ENCODE results near the gene PIGL.

Gene PIGL

GRCh38 chr17:16363749-16364536 lies 146.9 kb downstream of the PIGL start:
- no peaks in the 10 kb centered on the region for H3K9me3 ChIP-seq (ENCODE audit: insufficient read depth, low read length, severe bottlenecking)
- H3K27ac ChIP-seq (ENCODE audit: low read length) = no peak overlapping the region
- no peaks in the 10 kb centered on the region for H3K36me3 ChIP-seq (ENCODE audit: insufficient read depth, low read length)
- H3K9ac ChIP-seq (ENCODE audit: low read depth, low read length) = no peak overlapping the region
- no peaks in the 10 kb centered on the region for H4K20me1 ChIP-seq (ENCODE audit: insufficient read depth, low read length)
- no peak overlapping the region for H3K4me3 ChIP-seq (ENCODE audit: low read depth in 1 of 2, low read length in 2 of 2)
- TF ChIP-seq EZH2 (IDR thresholded peaks at IDR 0.05; ENCODE audit: borderline replicate concordance, low read depth, low read length, severe bottlenecking) = no peak
- TF ChIP-seq, protein P1, sequence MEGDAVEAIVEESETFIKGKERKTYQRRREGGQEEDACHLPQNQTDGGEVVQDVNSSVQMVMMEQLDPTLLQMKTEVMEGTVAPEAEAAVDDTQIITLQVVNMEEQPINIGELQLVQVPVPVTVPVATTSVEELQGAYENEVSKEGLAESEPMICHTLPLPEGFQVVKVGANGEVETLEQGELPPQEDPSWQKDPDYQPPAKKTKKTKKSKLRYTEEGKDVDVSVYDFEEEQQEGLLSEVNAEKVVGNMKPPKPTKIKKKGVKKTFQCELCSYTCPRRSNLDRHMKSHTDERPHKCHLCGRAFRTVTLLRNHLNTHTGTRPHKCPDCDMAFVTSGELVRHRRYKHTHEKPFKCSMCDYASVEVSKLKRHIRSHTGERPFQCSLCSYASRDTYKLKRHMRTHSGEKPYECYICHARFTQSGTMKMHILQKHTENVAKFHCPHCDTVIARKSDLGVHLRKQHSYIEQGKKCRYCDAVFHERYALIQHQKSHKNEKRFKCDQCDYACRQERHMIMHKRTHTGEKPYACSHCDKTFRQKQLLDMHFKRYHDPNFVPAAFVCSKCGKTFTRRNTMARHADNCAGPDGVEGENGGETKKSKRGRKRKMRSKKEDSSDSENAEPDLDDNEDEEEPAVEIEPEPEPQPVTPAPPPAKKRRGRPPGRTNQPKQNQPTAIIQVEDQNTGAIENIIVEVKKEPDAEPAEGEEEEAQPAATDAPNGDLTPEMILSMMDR (IDR thresholded peaks at IDR 0.05; ENCODE audit: borderline replicate concordance, extremely low read depth, low read length, poor library complexity, severe bottlenecking) = peak; percentile 99
- DNase-seq = peak; percentile 81
- H2AFZ ChIP-seq (ENCODE audit: low read depth, low read length) = peak overlapping the region; percentile 12; the same call in 1 of the 2 replicates
- no peaks in the 10 kb centered on the region for H3K27me3 ChIP-seq (ENCODE audit: insufficient read depth, low read length, poor library complexity)
- H3K4me2 ChIP-seq (ENCODE audit: insufficient read depth, low read length) = no peak overlapping the region
- H3K79me2 ChIP-seq (ENCODE audit: insufficient read depth, low read length) = no peaks in the 10 kb centered on the region
- no peaks in the 10 kb centered on the region for H3K4me1 ChIP-seq (ENCODE audit: insufficient read depth, low read length)
- peak; percentile 99 for ATAC-seq (ENCODE audit: insufficient read depth, low read depth)

DNA sequence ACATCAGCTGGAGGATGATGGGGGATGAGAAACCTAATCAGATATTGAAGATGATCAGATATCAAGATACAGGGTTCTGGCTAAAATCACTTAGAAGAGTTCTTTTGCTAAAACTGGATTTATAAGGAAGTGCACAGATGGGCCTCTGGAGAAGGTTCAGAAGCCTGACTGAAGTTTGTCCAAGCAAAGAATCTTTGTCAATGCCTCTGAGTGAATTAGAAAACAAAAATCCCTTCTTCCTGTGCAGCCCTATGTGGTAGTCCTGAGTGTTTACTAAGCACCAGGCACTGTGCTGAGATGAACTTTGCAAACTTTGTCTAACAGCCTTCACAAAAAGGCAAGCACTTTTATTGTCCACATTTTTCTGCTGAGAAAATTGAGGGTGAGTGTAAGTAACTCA lies 147.6 kb downstream of the PIGL start:
- Histone ChIP-seq H3K79me2 (ENCODE audit: insufficient read depth, low read length) (no peaks in the 10 kb centered on the region), H3K36me3 (ENCODE audit: insufficient read depth, low read length) (no peaks in the 10 kb centered on the region), H2AFZ (ENCODE audit: low read depth, low read length) (peak overlapping the region; percentile 12; the same call in 1 of the 2 replicates), H3K27ac (ENCODE audit: low read length) (no peak overlapping the region), H4K20me1 (ENCODE audit: insufficient read depth, low read length) (no peaks in the 10 kb centered on the region), H3K9me3 (ENCODE audit: insufficient read depth, low read length, severe bottlenecking) (no peaks in the 10 kb centered on the region), H3K4me3 (ENCODE audit: low read depth in 1 of 2, low read length in 2 of 2) (no peak overlapping the region), H3K9ac (ENCODE audit: low read depth, low read length) (no peak overlapping the region), H3K27me3 (ENCODE audit: insufficient read depth, low read length, poor library complexity) (no peaks in the 10 kb centered on the region), H3K4me2 (ENCODE audit: insufficient read depth, low read length) (no peak overlapping the region), H3K4me1 (ENCODE audit: insufficient read depth, low read length) (no peaks in the 10 kb centered on the region)
- no peak for ATAC-seq (ENCODE audit: insufficient read depth, low read depth)
- TF ChIP-seq, protein P1 (IDR thresholded peaks at IDR 0.05; ENCODE audit: borderline replicate concordance, extremely low read depth, low read length, poor library complexity, severe bottlenecking) = no peak
- TF ChIP-seq EZH2 (IDR thresholded peaks at IDR 0.05; ENCODE audit: borderline replicate concordance, low read depth, low read length, severe bottlenecking) = no peak
- no peak for DNase-seq

DNA sequence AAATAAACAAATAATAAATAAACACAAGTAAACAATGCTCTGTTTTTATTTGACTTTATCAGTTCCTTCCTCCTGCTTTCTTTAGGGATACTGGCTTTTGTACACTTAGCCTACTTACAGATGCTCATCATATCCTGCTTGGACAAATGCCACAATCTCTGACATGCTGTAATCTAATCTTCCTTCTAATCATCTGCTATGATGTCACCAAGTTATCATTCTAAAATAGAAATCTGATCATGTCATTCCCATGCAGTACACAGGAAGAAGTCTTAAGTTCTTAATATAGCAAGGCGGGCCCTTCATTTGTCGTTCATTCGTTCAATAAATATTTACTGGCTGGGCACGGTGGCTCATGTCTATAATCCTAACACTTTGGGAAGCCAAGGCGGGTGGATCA lies 154.7 kb downstream of the PIGL start:
- H3K4me3 ChIP-seq (ENCODE audit: low read depth in 1 of 2, low read length in 2 of 2) = no peak overlapping the region
- DNase-seq = no peak

More for the DNA sequence above, 154.7 kb downstream of the PIGL start:
- Histone ChIP-seq H3K36me3 (ENCODE audit: insufficient read depth, low read length) (no peaks in the 10 kb centered on the region), H3K27me3 (ENCODE audit: insufficient read depth, low read length, poor library complexity) (no peaks in the 10 kb centered on the region), H3K79me2 (ENCODE audit: insufficient read depth, low read length) (no peaks in the 10 kb centered on the region), H4K20me1 (ENCODE audit: insufficient read depth, low read length) (no peaks in the 10 kb centered on the region), H3K27ac (ENCODE audit: low read length) (no peak overlapping the region), H3K4me2 (ENCODE audit: insufficient read depth, low read length) (no peak overlapping the region), H3K9me3 (ENCODE audit: insufficient read depth, low read length, severe bottlenecking) (no peaks in the 10 kb centered on the region), H3K4me1 (ENCODE audit: insufficient read depth, low read length) (no peaks in the 10 kb centered on the region), H2AFZ (ENCODE audit: low read depth, low read length) (no peak overlapping the region), H3K9ac (ENCODE audit: low read depth, low read length) (no peak overlapping the region)
- TF ChIP-seq EZH2 (IDR thresholded peaks at IDR 0.05; ENCODE audit: borderline replicate concordance, low read depth, low read length, severe bottlenecking) = no peak
- TF ChIP-seq, protein P1 (IDR thresholded peaks at IDR 0.05; ENCODE audit: borderline replicate concordance, extremely low read depth, low read length, poor library complexity, severe bottlenecking) = no peak
- no peak for ATAC-seq (ENCODE audit: insufficient read depth, low read depth)
